SK-N-SH (cell line): ENCODE measurements around the gene MINK1. TPM values are rescaled to one million over a fixed set of nuclear protein-coding genes. Genes with fewer than 3 reads are reported as not detected.

ENCODE experiments used
- CTCF ChIA-PET: fragments of 300-600, 350-600 bp; formaldehyde crosslinking; extraction: SDS; loops from one replicate; lab custom pipeline; 2021; lab: Yijun Ruan, JAX
- POLR2A ChIA-PET: fragments of 350-600 bp; sonication (Branson Sonifier 250); formaldehyde crosslinking; extraction: SDS; loops from one replicate; lab custom pipeline; 2020; ENCODE audit warnings: antibody characterized with exemption, inconsistent platforms; lab: Yijun Ruan, JAX
- DNase-seq: peaks from one replicate; pipeline ENCODE4 v3.0.0; 2012
- H2AFZ ChIP-seq: fragments of 200-600 bp; sonication (generic); 2 replicates; pipeline ENCODE4 v1.8.1; 2016; ENCODE audit warnings: antibody characterized with exemption, mild to moderate bottlenecking, low read depth
- H3F3A ChIP-seq: fragments of 200-600 bp; sonication (generic); replicated peaks from 2 replicates; pipeline ENCODE3; 2016; ENCODE audit warnings: antibody characterized with exemption, mild to moderate bottlenecking; ENCODE audit not compliant: insufficient read depth
- H3K27ac ChIP-seq, 2 experiments: fragments of 200-500 bp in 1 of 2; fragments of 200-600 bp in 1 of 2; sonication (Bioruptor generic) in 1 of 2; sonication (generic), shearing (Covaris generic) in 1 of 2; 2 replicates each; pipeline versions ENCODE4 v1.5.1 to v1.6.1; 2014 to 2016; ENCODE audit warnings: low read depth in 2 of 2, inconsistent platforms in 1 of 2, low read length in 1 of 2, mild to moderate bottlenecking in 1 of 2, mixed read lengths in 1 of 2
- H3K27me3 ChIP-seq: fragments of 200-600 bp; sonication (generic), shearing (Covaris generic); 2 replicates; pipeline ENCODE4 v1.6.1; 2016; ENCODE audit warnings: mixed run types; ENCODE audit not compliant: insufficient read depth
- H3K36me3 ChIP-seq, 2 experiments: fragments of 200-500 bp in 1 of 2; fragments of 200-600 bp in 1 of 2; sonication (Bioruptor generic) in 1 of 2; sonication (generic) in 1 of 2; replicated peaks in 1 of 2; 2 replicates each; pipeline versions ENCODE3 to v1.5.1; 2014 to 2016; ENCODE audit warnings: low read length in 1 of 2, mild to moderate bottlenecking in 1 of 2; ENCODE audit not compliant: insufficient read depth in 2 of 2, control insufficient read depth in 1 of 2
- H3K4me1 ChIP-seq, 2 experiments: fragments of 200-500 bp in 1 of 2; fragments of 200-600 bp in 1 of 2; sonication (Bioruptor generic) in 1 of 2; sonication (generic), shearing (Covaris generic) in 1 of 2; 2 replicates each; pipeline versions ENCODE4 v1.5.1 to v1.6.1; 2014 to 2016; ENCODE audit warnings: low read depth in 1 of 2, low read length in 1 of 2, mixed run types in 1 of 2; ENCODE audit not compliant: insufficient read depth in 2 of 2, control insufficient read depth in 1 of 2
- H3K4me2 ChIP-seq: fragments of 200-600 bp; sonication (generic), shearing (Covaris generic); 2 replicates; pipeline ENCODE4 v1.6.1; 2017; ENCODE audit warnings: mixed run types
- H3K4me3 ChIP-seq, 2 experiments: fragments of 200-500 bp in 1 of 2; fragments of 200-600 bp in 1 of 2; sonication (Bioruptor generic) in 1 of 2; sonication (generic), shearing (Covaris generic) in 1 of 2; 2 replicates each; pipeline versions ENCODE4 v1.5.1 to v1.8.1; 2014 to 2016; ENCODE audit warnings: low read depth in 2 of 2, inconsistent platforms in 1 of 2, low read length in 1 of 2, mild to moderate bottlenecking in 1 of 2, mixed read lengths in 1 of 2, moderate library complexity in 1 of 2
- H3K79me2 ChIP-seq: fragments of 200-600 bp; sonication (generic); 2 replicates; pipeline ENCODE4 v1.8.1; 2017; ENCODE audit warnings: mild to moderate bottlenecking; ENCODE audit not compliant: insufficient read depth
- H3K9ac ChIP-seq: fragments of 200-600 bp; sonication (generic); 2 replicates; pipeline ENCODE4 v1.6.1; 2017; ENCODE audit warnings: mixed run types
- H3K9me2 ChIP-seq: fragments of 200-600 bp; sonication (generic); 2 replicates; pipeline ENCODE4 v1.6.1; 2017; ENCODE audit warnings: mixed run types
- H3K9me3 ChIP-seq: fragments of 200-600 bp; sonication (generic); 2 replicates; pipeline ENCODE4 v1.6.1; 2017; ENCODE audit warnings: mixed run types, mild to moderate bottlenecking, moderate library complexity
- H4K20me1 ChIP-seq: fragments of 200-600 bp; sonication (generic); 2 replicates; pipeline ENCODE4 v1.6.1; 2017; ENCODE audit warnings: mild to moderate bottlenecking, mixed run types; ENCODE audit not compliant: insufficient read depth
- ELF1 ChIP-seq: IDR thresholded peaks from 2 replicates; pipeline ENCODE4 v1.4.0; 2012
- FOSL2 ChIP-seq: IDR thresholded peaks from 2 replicates; pipeline ENCODE4 v1.4.0; 2012; ENCODE audit warnings: low read depth, mild to moderate bottlenecking, moderate library complexity, borderline replicate concordance
- FOXM1 ChIP-seq: IDR thresholded peaks from 2 replicates; pipeline ENCODE4 v1.4.0; 2012; ENCODE audit warnings: low read depth, mild to moderate bottlenecking
- GABPA ChIP-seq: IDR thresholded peaks from 2 replicates; pipeline ENCODE4 v1.4.0; 2012; ENCODE audit warnings: low read depth, mild to moderate bottlenecking
- MXI1 ChIP-seq: IDR thresholded peaks from 2 replicates; pipeline ENCODE4 v1.6.1; 2012; ENCODE audit warnings: mild to moderate bottlenecking, low read depth, low read length, improper control_type of control experiment
- NFIC ChIP-seq: IDR thresholded peaks from 2 replicates; pipeline ENCODE4 v1.4.0; 2012; ENCODE audit warnings: borderline replicate concordance
- NRF1 ChIP-seq: IDR thresholded peaks from 2 replicates; pipeline ENCODE4 v1.6.1; 2012; ENCODE audit warnings: low read depth, mild to moderate bottlenecking, low read length
- POLR2AphosphoS5 ChIP-seq: IDR thresholded peaks from 2 replicates; pipeline ENCODE4 v1.6.1; 2012; ENCODE audit warnings: low read depth, low read length
- RCOR1 ChIP-seq: fragments of 150-350 bp; IDR thresholded peaks from 2 replicates; pipeline ENCODE4 v1.6.1; 2017; ENCODE audit warnings: antibody characterized with exemption, low read length
- RFX5 ChIP-seq: IDR thresholded peaks from 2 replicates; pipeline ENCODE4 v1.6.1; 2012; ENCODE audit warnings: mild to moderate bottlenecking, improper control_type of control experiment, low read length
- RXRA ChIP-seq: IDR thresholded peaks from 2 replicates; pipeline ENCODE4 v1.4.0; 2012; ENCODE audit warnings: low read depth, mild to moderate bottlenecking, borderline replicate concordance
- SIN3A ChIP-seq: IDR thresholded peaks from 2 replicates; pipeline ENCODE4 v1.6.1; 2012; ENCODE audit warnings: low read depth, mild to moderate bottlenecking, low read length, moderate library complexity, borderline replicate concordance
- TEAD4 ChIP-seq: IDR thresholded peaks from 2 replicates; pipeline ENCODE4 v1.4.0; 2012; ENCODE audit warnings: mild to moderate bottlenecking, borderline replicate concordance; ENCODE audit not compliant: insufficient read depth
- WGBS: methylation state at CpG from one replicate; pipeline ENCODE4 v1.1.6; 2017; ENCODE audit warnings: low lambda C conversion rate; 5-methylcytosine and 5-hydroxymethylcytosine counted together
- polyA plus RNA-seq, 3 experiments: library from polyadenylated mRNA; depleted of rRNA; stranded (reverse); fragments of >200 nt; gene quantifications; 2 replicates each; pipeline ENCODE4 v1.2.3, GENCODE V29; 2012
- TF ChIP-seq, protein P1 (sequence below): IDR thresholded peaks from 2 replicates; pipeline ENCODE4; 2012
- TF ChIP-seq, protein P2 (sequence below): IDR thresholded peaks from 2 replicates; pipeline ENCODE4 v1.4.0; 2012; ENCODE audit warnings: low read depth
- TF ChIP-seq, protein P3 (sequence below): IDR thresholded peaks from 2 replicates; pipeline ENCODE4 v1.4.0; 2012; ENCODE audit warnings: low read depth, borderline replicate concordance
- TF ChIP-seq, protein P4 (sequence below): IDR thresholded peaks from 2 replicates; pipeline ENCODE4 v1.4.0; 2012; ENCODE audit warnings: low read depth, borderline replicate concordance
- TF ChIP-seq, protein P5 (sequence below): fragments of 200-600 bp; sonication (generic); IDR thresholded peaks from 2 replicates; pipeline ENCODE4 v1.6.1; 2017; ENCODE audit warnings: antibody characterized with exemption, mild to moderate bottlenecking, moderate library complexity

Gene MINK1
- polyA plus RNA-seq, 1 of the 3 experiments (the other 2 are of a cell fraction): 64.7 TPM

DNA sequence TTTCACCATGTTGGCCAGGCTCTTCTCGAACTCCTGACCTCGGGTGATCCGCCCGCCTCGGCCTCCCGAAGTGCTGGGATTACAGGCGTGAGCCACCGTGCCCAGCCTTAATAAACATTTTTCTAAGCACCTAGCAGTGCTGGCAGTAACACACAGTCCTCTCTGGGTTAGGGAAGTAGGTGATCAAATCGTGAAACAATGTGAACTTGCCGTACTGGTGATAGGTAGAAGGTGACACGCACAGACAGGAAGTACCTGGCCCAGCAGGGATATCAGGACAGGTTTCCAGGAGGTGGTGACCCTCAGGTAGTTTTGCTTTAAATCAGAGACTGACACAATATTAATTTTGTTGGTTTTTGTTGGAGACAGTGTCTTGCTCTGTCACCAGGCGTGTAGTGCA is 21.7 kb upstream of the MINK1 start:
- Histone ChIP-seq H3K4me3 (no peak overlapping the region), H3K79me2 (peaks cover 6% of the 10 kb centered on the region; the same call in 1 of the 2 replicates), H2AFZ (no peak overlapping the region), H3K9me2 (no peaks in the 10 kb centered on the region), H3K4me1 (peaks cover 0 to 8% of the 10 kb centered on the region in 2 experiments; a peak in 1 of 4 replicates), H3K4me2 (no peak overlapping the region), H3K27ac (no peak overlapping the region), H3F3A (no peaks in the 10 kb centered on the region), H4K20me1 (no peaks in the 10 kb centered on the region), H3K27me3 (no peaks in the 10 kb centered on the region), H3K9ac (no peak overlapping the region), H3K9me3 (no peaks in the 10 kb centered on the region), H3K36me3 (peaks cover 10 to 16% of the 10 kb centered on the region in 2 experiments)
- TF ChIP-seq RCOR1 (no peak), RXRA (no peak), GABPA (no peak), NFIC (no peak), RFX5 (no peak), TEAD4 (no peak), ELF1 (no peak), POLR2AphosphoS5 (no peak), SIN3A (no peak), FOSL2 (no peak), MXI1 (no peak), FOXM1 (no peak), NRF1 (no peak)
- TF ChIP-seq, protein P1, sequence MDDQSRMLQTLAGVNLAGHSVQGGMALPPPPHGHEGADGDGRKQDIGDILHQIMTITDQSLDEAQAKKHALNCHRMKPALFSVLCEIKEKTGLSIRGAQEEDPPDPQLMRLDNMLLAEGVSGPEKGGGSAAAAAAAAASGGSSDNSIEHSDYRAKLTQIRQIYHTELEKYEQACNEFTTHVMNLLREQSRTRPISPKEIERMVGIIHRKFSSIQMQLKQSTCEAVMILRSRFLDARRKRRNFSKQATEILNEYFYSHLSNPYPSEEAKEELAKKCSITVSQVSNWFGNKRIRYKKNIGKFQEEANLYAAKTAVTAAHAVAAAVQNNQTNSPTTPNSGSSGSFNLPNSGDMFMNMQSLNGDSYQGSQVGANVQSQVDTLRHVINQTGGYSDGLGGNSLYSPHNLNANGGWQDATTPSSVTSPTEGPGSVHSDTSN: no peak
- TF ChIP-seq, protein P2, sequence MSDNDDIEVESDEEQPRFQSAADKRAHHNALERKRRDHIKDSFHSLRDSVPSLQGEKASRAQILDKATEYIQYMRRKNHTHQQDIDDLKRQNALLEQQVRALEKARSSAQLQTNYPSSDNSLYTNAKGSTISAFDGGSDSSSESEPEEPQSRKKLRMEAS: no peak
- TF ChIP-seq, protein P3, sequence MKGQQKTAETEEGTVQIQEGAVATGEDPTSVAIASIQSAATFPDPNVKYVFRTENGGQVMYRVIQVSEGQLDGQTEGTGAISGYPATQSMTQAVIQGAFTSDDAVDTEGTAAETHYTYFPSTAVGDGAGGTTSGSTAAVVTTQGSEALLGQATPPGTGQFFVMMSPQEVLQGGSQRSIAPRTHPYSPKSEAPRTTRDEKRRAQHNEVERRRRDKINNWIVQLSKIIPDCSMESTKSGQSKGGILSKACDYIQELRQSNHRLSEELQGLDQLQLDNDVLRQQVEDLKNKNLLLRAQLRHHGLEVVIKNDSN: no peak
- TF ChIP-seq, protein P4, sequence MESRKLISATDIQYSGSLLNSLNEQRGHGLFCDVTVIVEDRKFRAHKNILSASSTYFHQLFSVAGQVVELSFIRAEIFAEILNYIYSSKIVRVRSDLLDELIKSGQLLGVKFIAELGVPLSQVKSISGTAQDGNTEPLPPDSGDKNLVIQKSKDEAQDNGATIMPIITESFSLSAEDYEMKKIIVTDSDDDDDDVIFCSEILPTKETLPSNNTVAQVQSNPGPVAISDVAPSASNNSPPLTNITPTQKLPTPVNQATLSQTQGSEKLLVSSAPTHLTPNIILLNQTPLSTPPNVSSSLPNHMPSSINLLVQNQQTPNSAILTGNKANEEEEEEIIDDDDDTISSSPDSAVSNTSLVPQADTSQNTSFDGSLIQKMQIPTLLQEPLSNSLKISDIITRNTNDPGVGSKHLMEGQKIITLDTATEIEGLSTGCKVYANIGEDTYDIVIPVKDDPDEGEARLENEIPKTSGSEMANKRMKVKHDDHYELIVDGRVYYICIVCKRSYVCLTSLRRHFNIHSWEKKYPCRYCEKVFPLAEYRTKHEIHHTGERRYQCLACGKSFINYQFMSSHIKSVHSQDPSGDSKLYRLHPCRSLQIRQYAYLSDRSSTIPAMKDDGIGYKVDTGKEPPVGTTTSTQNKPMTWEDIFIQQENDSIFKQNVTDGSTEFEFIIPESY: no peak
- TF ChIP-seq, protein P5, sequence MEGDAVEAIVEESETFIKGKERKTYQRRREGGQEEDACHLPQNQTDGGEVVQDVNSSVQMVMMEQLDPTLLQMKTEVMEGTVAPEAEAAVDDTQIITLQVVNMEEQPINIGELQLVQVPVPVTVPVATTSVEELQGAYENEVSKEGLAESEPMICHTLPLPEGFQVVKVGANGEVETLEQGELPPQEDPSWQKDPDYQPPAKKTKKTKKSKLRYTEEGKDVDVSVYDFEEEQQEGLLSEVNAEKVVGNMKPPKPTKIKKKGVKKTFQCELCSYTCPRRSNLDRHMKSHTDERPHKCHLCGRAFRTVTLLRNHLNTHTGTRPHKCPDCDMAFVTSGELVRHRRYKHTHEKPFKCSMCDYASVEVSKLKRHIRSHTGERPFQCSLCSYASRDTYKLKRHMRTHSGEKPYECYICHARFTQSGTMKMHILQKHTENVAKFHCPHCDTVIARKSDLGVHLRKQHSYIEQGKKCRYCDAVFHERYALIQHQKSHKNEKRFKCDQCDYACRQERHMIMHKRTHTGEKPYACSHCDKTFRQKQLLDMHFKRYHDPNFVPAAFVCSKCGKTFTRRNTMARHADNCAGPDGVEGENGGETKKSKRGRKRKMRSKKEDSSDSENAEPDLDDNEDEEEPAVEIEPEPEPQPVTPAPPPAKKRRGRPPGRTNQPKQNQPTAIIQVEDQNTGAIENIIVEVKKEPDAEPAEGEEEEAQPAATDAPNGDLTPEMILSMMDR: no peak
- POLR2A ChIA-PET: no interaction called here
- CTCF ChIA-PET: interaction anchor here (1.3 kb wide), 1 partner anchor 78 kb away, joined by 6 read pairs; no protein-coding TSS in a partner anchor
- 97% methylated on average over 12 of the region's 12 CpGs for WGBS
- DNase-seq: no peak
